SU-DHL-6 (cell line): ENCODE results near the gene CTF1.

ENCODE experiments used
- H2AFZ ChIP-seq: fragments of 200-600 bp; sonication (generic); 2 replicates; pipeline ENCODE4 v1.6.1; 2014; ENCODE audit warnings: low read depth, mild to moderate bottlenecking, moderate library complexity, mixed read lengths, antibody characterized with exemption, low read length; ENCODE audit not compliant: severe bottlenecking
- H3F3A ChIP-seq: fragments of 200-600 bp; shearing (Covaris generic); 2 replicates; pipeline ENCODE4 v1.6.0; 2016; ENCODE audit warnings: antibody characterized with exemption, mild to moderate bottlenecking; ENCODE audit not compliant: insufficient read depth
- H3K27ac ChIP-seq: fragments of 200-600 bp; sonication (generic); 2 replicates; pipeline ENCODE4 v1.5.1; 2016; ENCODE audit warnings: low read depth, mild to moderate bottlenecking, low read length, moderate library complexity, mixed read lengths
- H3K27me3 ChIP-seq: fragments of 200-600 bp; sonication (generic), shearing (Covaris generic); 2 replicates; pipeline ENCODE4 v1.6.0; 2014; ENCODE audit warnings: mild to moderate bottlenecking, low read length
- H3K36me3 ChIP-seq: fragments of 200-600 bp; sonication (generic); 2 replicates; pipeline ENCODE4 v1.6.1; 2014; ENCODE audit warnings: mild to moderate bottlenecking, low read length, mixed read lengths
- H3K4me2 ChIP-seq: fragments of 300-600, 200-600 bp; shearing (Covaris generic), sonication (generic); 2 replicates; pipeline ENCODE4 v1.6.0; 2014; ENCODE audit warnings: low read length, low read depth, mild to moderate bottlenecking; ENCODE audit not compliant: poor library complexity, severe bottlenecking
- H3K4me3 ChIP-seq: fragments of 200-600 bp; sonication (generic); 2 replicates; pipeline ENCODE4 v1.5.1; 2014; ENCODE audit warnings: antibody characterized with exemption, low read length, mild to moderate bottlenecking, mixed read lengths; ENCODE audit not compliant: insufficient read depth, poor library complexity, severe bottlenecking
- H3K79me2 ChIP-seq: fragments of 200-600 bp; sonication (generic); 2 replicates; pipeline ENCODE4 v1.6.1; 2014; ENCODE audit warnings: mild to moderate bottlenecking, low read length, moderate library complexity; ENCODE audit not compliant: insufficient read depth
- H3K9ac ChIP-seq: fragments of 200-600 bp; sonication (generic); 2 replicates; pipeline ENCODE4 v1.7.0; 2014; ENCODE audit warnings: mild to moderate bottlenecking, low read length
- H3K9me2 ChIP-seq: fragments of 200-600 bp; sonication (generic); replicated peaks from 2 replicates; pipeline ENCODE4 v1.6.1; 2014; ENCODE audit warnings: low read length; ENCODE audit not compliant: insufficient read depth
- H3K9me3 ChIP-seq: fragments of 200-600 bp; sonication (generic); 2 replicates; pipeline ENCODE4 v1.6.1; 2014; ENCODE audit warnings: low read length, mixed read lengths; ENCODE audit not compliant: insufficient read depth
- H4K20me1 ChIP-seq: fragments of 200-600 bp; sonication (generic); 2 replicates; pipeline ENCODE4 v1.6.1; 2014; ENCODE audit warnings: low read depth, mild to moderate bottlenecking, antibody characterized with exemption, low read length, moderate library complexity, mixed read lengths
- EZH2phosphoT487 ChIP-seq: fragments of 200-600 bp; sonication (generic), shearing (Covaris generic); conservative IDR thresholded peaks from 2 replicates; pipeline ENCODE4 v1.6.1; 2018; ENCODE audit warnings: mild to moderate bottlenecking, antibody characterized with exemption, low read length, moderate library complexity, mixed read lengths
- TF ChIP-seq, protein P1 (sequence below): fragments of 200-600 bp; sonication (generic); IDR thresholded peaks from one replicate; pipeline ENCODE4 v1.5.1; 2017; ENCODE audit warnings: antibody characterized with exemption, mild to moderate bottlenecking, low read length, moderate library complexity; ENCODE audit not compliant: insufficient read depth, poor library complexity, severe bottlenecking

CTF1 gene

GRCh38 chr16:30929167-30929566, 32.8 kb downstream of the CTF1 start:
- Histone ChIP-seq H3K9ac (no peak overlapping the region), H3K79me2 (no peaks in the 10 kb centered on the region), H3K27ac (no peak overlapping the region), H3F3A (0 out of 2 replicates have a peak, but pooled peaks cover 3% of the 10 kb centered on the region), H3K9me3 (no peaks in the 10 kb centered on the region), H3K27me3 (no peaks in the 10 kb centered on the region), H4K20me1 (no peaks in the 10 kb centered on the region), H3K36me3 (no peaks in the 10 kb centered on the region), H3K4me2 (no peak overlapping the region), H3K4me3 (no peak overlapping the region), H3K9me2 (no peaks in the 10 kb centered on the region), H2AFZ (no peak overlapping the region)
- TF ChIP-seq EZH2phosphoT487, result no peak
- TF ChIP-seq, protein P1, sequence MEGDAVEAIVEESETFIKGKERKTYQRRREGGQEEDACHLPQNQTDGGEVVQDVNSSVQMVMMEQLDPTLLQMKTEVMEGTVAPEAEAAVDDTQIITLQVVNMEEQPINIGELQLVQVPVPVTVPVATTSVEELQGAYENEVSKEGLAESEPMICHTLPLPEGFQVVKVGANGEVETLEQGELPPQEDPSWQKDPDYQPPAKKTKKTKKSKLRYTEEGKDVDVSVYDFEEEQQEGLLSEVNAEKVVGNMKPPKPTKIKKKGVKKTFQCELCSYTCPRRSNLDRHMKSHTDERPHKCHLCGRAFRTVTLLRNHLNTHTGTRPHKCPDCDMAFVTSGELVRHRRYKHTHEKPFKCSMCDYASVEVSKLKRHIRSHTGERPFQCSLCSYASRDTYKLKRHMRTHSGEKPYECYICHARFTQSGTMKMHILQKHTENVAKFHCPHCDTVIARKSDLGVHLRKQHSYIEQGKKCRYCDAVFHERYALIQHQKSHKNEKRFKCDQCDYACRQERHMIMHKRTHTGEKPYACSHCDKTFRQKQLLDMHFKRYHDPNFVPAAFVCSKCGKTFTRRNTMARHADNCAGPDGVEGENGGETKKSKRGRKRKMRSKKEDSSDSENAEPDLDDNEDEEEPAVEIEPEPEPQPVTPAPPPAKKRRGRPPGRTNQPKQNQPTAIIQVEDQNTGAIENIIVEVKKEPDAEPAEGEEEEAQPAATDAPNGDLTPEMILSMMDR, result no peak

GRCh38 chr16:30930160-30930571, 33.8 kb downstream of the CTF1 start:
- H3K4me3 ChIP-seq, result no peak overlapping the region
- no peak overlapping the region for H3K27ac ChIP-seq
- H3F3A ChIP-seq, result 0 out of 2 replicates have a peak, but pooled peaks cover 3% of the 10 kb centered on the region
- no peaks in the 10 kb centered on the region for H3K9me2 ChIP-seq
- H3K9me3 ChIP-seq, result no peaks in the 10 kb centered on the region
- no peaks in the 10 kb centered on the region for H3K27me3 ChIP-seq
- H3K79me2 ChIP-seq, result no peaks in the 10 kb centered on the region
- no peak overlapping the region for H3K4me2 ChIP-seq
- no peak for TF ChIP-seq EZH2phosphoT487
- TF ChIP-seq, protein P1, result no peak
- H3K9ac ChIP-seq, result no peak overlapping the region
- no peaks in the 10 kb centered on the region for H4K20me1 ChIP-seq
- H3K36me3 ChIP-seq, result no peaks in the 10 kb centered on the region
- no peak overlapping the region for H2AFZ ChIP-seq

DNA sequence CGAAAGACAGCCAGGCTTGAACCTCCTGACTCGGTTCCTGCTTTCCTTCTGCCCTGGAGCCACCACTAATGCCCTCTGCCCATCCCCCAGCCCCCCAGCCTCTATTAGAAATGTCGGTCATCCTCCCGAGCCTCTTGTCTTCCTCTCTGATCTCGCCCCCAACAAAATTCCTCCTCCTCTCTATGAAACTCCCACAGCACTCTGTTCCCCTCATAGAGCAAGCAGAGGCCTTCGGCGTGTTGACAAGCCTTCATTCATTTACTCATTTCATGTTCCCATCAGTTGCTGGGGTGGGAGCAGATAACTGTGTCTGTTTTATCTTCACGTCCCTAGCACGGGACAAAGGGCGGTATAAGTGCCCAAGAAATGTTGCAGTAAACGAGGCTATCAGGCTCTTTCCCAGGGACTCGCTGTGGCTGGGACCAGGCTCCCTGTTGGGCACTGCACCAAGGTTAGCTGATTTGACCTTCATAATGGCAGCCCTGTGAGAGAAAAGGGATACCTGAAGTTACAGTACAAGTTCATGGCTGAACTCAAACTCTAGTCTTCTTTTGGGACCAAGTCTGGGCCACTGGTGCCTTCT, 34.7 kb downstream of the CTF1 start:
- H3K9ac ChIP-seq, result no peak overlapping the region
- no peaks in the 10 kb centered on the region for H3K27me3 ChIP-seq
- no peaks in the 10 kb centered on the region for H4K20me1 ChIP-seq
- no peaks in the 10 kb centered on the region for H3K9me3 ChIP-seq
- H2AFZ ChIP-seq, result no peak overlapping the region
- no peaks in the 10 kb centered on the region for H3K79me2 ChIP-seq
- no peak overlapping the region for H3K4me3 ChIP-seq
- H3K4me2 ChIP-seq, result no peak overlapping the region
- no peaks in the 10 kb centered on the region for H3K36me3 ChIP-seq
- no peaks in the 10 kb centered on the region for H3K9me2 ChIP-seq
- H3F3A ChIP-seq, result no peaks in the 10 kb centered on the region
- TF ChIP-seq EZH2phosphoT487, result no peak
- TF ChIP-seq, protein P1, result no peak
- H3K27ac ChIP-seq, result no peak overlapping the region
